B cell (primary cell): ENCODE measurements around the gene PRLHR.

Source experiments
- CTCF ChIP-seq: fragments of 200-600 bp; IDR thresholded peaks from one replicate; pipeline ENCODE4 v1.8.0; 2022; ENCODE audit warnings: antibody characterized with exemption, mild to moderate bottlenecking
- EZH2 ChIP-seq: IDR thresholded peaks from 2 replicates; pipeline ENCODE4 v1.6.1; 2012; ENCODE audit warnings: borderline replicate concordance, low read depth, mild to moderate bottlenecking, moderate library complexity, low read length; ENCODE audit not compliant: insufficient read depth, poor library complexity, severe bottlenecking

DNA sequence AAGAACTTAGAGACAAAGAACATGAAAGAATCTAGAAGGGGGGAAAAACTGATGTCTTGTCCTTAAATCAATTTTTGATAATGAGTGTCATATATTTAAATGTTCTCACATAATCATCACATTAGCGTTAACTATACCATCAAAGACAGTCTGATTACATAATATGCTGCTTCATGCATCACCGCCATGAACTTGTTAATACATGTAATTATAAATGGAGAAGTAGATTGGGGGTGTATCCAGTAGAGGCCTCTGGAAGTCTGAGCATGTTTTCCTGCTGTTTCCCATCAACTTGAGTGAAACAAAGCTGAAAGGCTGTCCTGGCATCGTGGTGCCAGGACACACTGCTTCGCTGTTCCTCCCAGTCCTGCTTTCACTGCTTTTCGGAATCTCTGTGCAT is 48.2 kb downstream of the PRLHR start:
- TF ChIP-seq CTCF (no peak), EZH2 (no peak)
